Colonic mucosa (tissue), 4 donors: ENCODE data around the gene USP33. TPM values are rescaled to one million over a fixed set of nuclear protein-coding genes. Genes with fewer than 3 reads are reported as not detected.
"Not testable (repeated sequence)": the region's sequence is repeated elsewhere in the genome, so short reads cannot be mapped to it uniquely, and the experiment has no call there.

Source experiments
- DNase-seq: peaks from one replicate; pipeline ENCODE4 v3.0.0-alpha.2; 2020
- H3K27ac ChIP-seq: fragments of 200-600 bp; one replicate; pipeline ENCODE4 v1.8.0; 2021
- H3K27me3 ChIP-seq: fragments of 200-600 bp; one replicate; pipeline ENCODE4 v1.8.0; 2021
- H3K36me3 ChIP-seq: fragments of 200-600 bp; one replicate; pipeline ENCODE4 v1.8.0; 2021
- H3K4me1 ChIP-seq: fragments of 200-600 bp; one replicate; pipeline ENCODE4 v1.8.0; 2021; ENCODE audit warnings: mild to moderate bottlenecking
- H3K4me3 ChIP-seq: fragments of 200-600 bp; one replicate; pipeline ENCODE4 v1.8.0; 2021
- H3K9ac ChIP-seq, 2 donors: one replicate each; pipeline ENCODE4 v1.7.0; 2013; ENCODE audit warnings: control low read depth in 2 of 2, low read depth in 2 of 2, low read length in 2 of 2
- H3K9me3 ChIP-seq: fragments of 200-600 bp; one replicate; pipeline ENCODE4 v1.8.0; 2021
- intact Hi-C: fragments of 100-400 bp; cut with DNase I; formaldehyde crosslinking; loops from one replicate; pipeline ENCODE4 v1.14.1; 2022
- total RNA-seq, 2 donors: library from RNA; stranded (reverse); fragmentation: NEBNext Ultra II Directional in 1 of 2; extraction: Animal tissue kit (Norgen Biotek cat#: 25700) in 1 of 2; gene quantifications; one replicate each; pipeline ENCODE4 v1.2.1, GENCODE V29; 2021
- TF ChIP-seq, protein P1 (sequence below): fragments of 200-600 bp; IDR thresholded peaks from one replicate; pipeline ENCODE4 v1.8.0; 2022; ENCODE audit warnings: antibody characterized with exemption, mild to moderate bottlenecking
- donor health status: healthy.
- donor health status: DM: no; HTN: no; CAD: no.
- donor health status: DM: no; HTN: no; CAD: no.

The USP33 gene
- total RNA-seq, 2 donors from 2014 or later, result 43.9 to 54.0 TPM

DNA sequence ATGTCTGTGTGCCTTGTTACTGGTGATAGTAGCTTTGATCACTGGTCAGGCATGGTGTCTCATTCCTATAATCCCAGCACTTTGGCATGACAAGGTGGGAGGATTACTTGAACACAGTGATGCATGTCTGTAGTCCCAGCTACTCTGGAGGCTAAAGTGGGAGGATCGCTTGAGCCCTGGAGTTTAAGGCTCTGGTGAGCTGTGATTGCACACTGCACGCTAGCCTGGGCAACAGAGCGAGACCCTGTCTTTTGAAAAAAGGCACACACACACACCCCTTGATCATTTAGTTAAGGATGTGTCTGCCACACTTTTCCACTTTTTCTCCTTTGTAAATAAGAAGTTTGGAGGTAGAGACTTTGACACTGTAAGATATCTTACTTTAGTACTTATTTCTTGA is 34.9 kb upstream of the USP33 start:
- Histone ChIP-seq H3K4me3 (no peak overlapping the region), H3K36me3 (no peaks in the 10 kb centered on the region), H3K27ac (no peak overlapping the region), H3K9me3 (no peaks in the 10 kb centered on the region), H3K4me1 (no peaks in the 10 kb centered on the region), H3K9ac (no peak overlapping the region), H3K27me3 (no peaks in the 10 kb centered on the region)
- intact Hi-C loops, result no loop called here
- TF ChIP-seq, protein P1, sequence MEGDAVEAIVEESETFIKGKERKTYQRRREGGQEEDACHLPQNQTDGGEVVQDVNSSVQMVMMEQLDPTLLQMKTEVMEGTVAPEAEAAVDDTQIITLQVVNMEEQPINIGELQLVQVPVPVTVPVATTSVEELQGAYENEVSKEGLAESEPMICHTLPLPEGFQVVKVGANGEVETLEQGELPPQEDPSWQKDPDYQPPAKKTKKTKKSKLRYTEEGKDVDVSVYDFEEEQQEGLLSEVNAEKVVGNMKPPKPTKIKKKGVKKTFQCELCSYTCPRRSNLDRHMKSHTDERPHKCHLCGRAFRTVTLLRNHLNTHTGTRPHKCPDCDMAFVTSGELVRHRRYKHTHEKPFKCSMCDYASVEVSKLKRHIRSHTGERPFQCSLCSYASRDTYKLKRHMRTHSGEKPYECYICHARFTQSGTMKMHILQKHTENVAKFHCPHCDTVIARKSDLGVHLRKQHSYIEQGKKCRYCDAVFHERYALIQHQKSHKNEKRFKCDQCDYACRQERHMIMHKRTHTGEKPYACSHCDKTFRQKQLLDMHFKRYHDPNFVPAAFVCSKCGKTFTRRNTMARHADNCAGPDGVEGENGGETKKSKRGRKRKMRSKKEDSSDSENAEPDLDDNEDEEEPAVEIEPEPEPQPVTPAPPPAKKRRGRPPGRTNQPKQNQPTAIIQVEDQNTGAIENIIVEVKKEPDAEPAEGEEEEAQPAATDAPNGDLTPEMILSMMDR, result no peak
- no peak for DNase-seq

DNA sequence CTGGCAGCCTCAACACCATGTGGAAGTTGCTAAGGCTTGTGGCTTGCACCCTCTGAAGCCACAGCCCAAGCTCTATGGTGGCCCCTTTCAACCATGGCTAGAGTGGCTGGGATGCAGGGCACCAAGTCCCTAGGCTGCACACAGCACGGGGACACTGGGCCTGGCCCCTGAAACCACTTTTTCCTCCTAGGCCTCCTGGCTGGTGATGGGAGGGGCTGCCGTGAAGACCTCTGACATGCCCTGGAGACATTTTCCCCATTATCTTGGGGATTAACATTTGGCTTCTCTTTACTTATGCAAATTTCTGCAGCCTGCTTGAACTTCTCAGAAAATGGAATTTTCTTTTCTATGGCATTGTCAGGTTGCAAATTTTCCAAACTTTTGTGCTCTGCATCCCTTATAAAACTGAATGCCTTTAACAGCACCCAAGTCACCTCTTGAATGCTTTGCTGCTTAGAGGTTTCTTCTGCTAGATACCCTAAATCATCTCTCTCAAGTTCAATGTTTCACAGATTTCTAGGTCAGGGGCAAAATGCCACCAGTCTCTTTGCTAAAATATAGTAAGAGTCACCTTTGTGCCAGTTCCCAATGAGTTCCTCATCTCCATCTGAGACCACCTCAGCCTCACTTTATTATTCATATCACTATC is 26.6 kb upstream of the USP33 start:
- H3K4me1 ChIP-seq, H3K4me3 ChIP-seq, DNase-seq, H3K27me3 ChIP-seq, intact Hi-C loops, H3K36me3 ChIP-seq, H3K27ac ChIP-seq, H3K9ac ChIP-seq, H3K9me3 ChIP-seq: not testable (repeated sequence)

DNA sequence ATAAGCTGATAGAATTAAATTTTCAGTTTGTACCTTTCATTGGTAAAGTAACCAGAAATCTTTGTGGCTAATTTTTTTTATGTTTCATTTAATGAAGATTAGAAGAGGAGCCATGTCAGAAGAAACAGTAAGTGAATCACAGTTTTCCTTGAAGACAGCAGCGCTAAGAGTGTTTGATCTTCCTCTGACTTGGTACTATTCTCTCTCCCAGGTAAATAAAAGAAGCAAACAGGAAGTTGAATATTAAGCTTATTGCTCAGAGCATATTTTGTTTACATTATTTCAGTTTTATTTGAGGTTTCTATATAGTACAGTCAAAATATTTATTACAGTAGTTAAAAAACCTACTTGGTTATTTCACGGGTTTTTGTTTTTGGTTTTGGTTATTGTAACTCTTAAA is 23.5 kb upstream of the USP33 start:
- no peak overlapping the region for H3K9ac ChIP-seq
- no peak overlapping the region for H3K4me3 ChIP-seq
- no peaks in the 10 kb centered on the region for H3K36me3 ChIP-seq
- no peak for DNase-seq
- TF ChIP-seq, protein P1, result no peak
- no peaks in the 10 kb centered on the region for H3K9me3 ChIP-seq
- intact Hi-C loops, result no loop called here
- no peak overlapping the region for H3K27ac ChIP-seq
- H3K27me3 ChIP-seq, result no peaks in the 10 kb centered on the region
- H3K4me1 ChIP-seq, result peaks cover 4% of the 10 kb centered on the region

DNA sequence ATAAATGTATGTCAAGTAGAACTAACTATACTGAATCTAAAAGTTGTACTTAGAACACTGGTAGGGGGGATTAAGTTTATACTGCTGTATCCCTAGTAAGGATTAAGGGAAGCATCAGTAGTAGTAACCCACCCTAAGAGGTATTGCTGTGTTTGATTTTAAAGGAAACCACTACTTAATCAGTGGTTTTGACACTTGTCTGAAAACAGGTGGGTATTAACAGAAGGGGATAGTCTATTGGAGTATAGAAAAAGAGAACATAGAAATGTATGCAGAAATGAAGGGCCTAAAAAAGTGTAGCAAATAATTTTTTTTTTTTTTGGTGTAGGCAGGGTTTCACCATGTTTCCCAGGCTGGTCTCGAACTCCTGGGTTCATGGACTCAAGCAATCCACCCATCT is 22.0 kb upstream of the USP33 start:
- no peak overlapping the region for H3K9ac ChIP-seq
- peaks cover 4% of the 10 kb centered on the region for H3K4me1 ChIP-seq
- no peaks in the 10 kb centered on the region for H3K36me3 ChIP-seq
- no peak overlapping the region for H3K27ac ChIP-seq
- TF ChIP-seq, protein P1, result no peak
- H3K27me3 ChIP-seq, result no peaks in the 10 kb centered on the region
- H3K9me3 ChIP-seq, result no peaks in the 10 kb centered on the region
- no peak for DNase-seq
- intact Hi-C loops, result no loop called here
- H3K4me3 ChIP-seq, result no peak overlapping the region

DNA sequence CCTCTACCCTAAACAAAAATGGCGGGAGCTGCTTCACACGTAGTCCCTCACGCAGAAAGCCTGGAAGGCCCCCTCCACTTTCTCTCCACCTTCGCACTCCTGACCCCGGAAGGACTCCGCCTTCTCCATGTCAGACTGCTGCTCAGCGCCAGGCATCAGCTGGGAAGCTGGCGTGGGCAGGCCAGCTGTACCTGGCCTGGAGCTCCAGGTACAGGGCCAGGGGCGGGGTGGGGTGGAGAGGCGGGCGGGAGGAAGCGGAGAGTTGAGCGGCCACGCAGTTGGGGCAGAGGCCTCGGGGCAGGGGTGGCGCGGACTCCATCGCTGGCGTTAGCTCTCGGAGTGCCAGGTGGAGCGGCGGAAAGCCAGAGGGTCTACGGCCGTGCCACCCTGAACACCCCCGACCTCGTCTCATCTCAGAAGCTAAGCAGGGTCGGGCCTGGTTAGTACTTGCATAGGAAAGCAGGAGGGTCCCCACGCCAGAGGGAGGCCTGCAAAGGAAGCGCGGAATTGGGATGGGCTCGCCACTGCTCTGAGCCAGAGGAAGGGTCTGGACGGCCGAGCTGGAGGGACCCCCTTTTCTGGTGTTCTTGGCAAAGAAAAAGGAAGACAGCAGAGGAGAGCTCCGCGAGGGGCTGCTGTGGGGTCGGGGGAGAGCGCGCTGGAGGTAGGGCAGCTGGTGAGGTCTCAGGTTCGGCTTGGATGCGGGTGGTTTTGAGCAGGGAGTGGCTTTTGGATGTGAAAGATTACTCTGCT is 20.1 kb upstream of the USP33 start, which contains the start of gene MIGA1:
TSS of gene MIGA1 (plus strand) at position 121 of the 753 bp plus-strand sequence. CDS start 3,604 bp downstream, outside the sequence.
- Histone ChIP-seq H3K27me3 (no peaks in the 10 kb centered on the region), H3K4me1 (peaks cover 4% of the 10 kb centered on the region), H3K27ac (peak within 1 kb of the TSS; percentile 66), H3K9ac (peak within 1 kb of the TSS; percentile 89 to 90), H3K36me3 (no peaks in the 10 kb centered on the region), H3K9me3 (no peaks in the 10 kb centered on the region), H3K4me3 (peak within 1 kb of the TSS; percentile 94)
- intact Hi-C loops, result no loop called here
- TF ChIP-seq, protein P1, result no peak
- DNase-seq, result peak; percentile 94
